H9 (cell line): ENCODE measurements around the gene AKT3. TPM values are rescaled to one million over a fixed set of nuclear protein-coding genes. Genes with fewer than 3 reads are reported as not detected.
A peak's percentile ranks its signal among the peaks of the same experiment; 100 is the strongest.

Source experiments
- DNase-seq: peaks from one replicate; pipeline ENCODE4 v3.0.0-alpha.2; 2017
- H2AFZ ChIP-seq: one replicate; pipeline ENCODE4 v1.6.1; 2013; ENCODE audit warnings: mild to moderate bottlenecking, low read length, control low read depth, moderate library complexity
- H2AK5ac ChIP-seq: 2 replicates; pipeline ENCODE4 v1.6.1; 2013; ENCODE audit warnings: low read length, control low read depth, mixed read lengths; ENCODE audit not compliant: insufficient read length
- H2BK120ac ChIP-seq: one replicate; pipeline ENCODE4 v1.6.1; 2013; ENCODE audit warnings: low read depth, mild to moderate bottlenecking, low read length, control low read depth, inconsistent platforms; ENCODE audit not compliant: poor library complexity, severe bottlenecking
- H2BK12ac ChIP-seq: 2 replicates; pipeline ENCODE4 v1.6.1; 2013; ENCODE audit warnings: low read length, control low read depth, mixed read lengths, low read depth; ENCODE audit not compliant: insufficient read length
- H2BK15ac ChIP-seq: 2 replicates; pipeline ENCODE4 v1.6.1; 2013; ENCODE audit warnings: low read depth, low read length, control low read depth
- H2BK20ac ChIP-seq: one replicate; pipeline ENCODE4 v1.6.1; 2013; ENCODE audit warnings: low read depth, mild to moderate bottlenecking, low read length, control low read depth, inconsistent platforms; ENCODE audit not compliant: poor library complexity, severe bottlenecking
- H2BK5ac ChIP-seq: 2 replicates; pipeline ENCODE4 v1.6.1; 2013; ENCODE audit warnings: low read length, control low read depth, mixed read lengths; ENCODE audit not compliant: insufficient read length
- H3K14ac ChIP-seq: 2 replicates; pipeline ENCODE4 v1.6.1; 2013; ENCODE audit warnings: low read length, control low read depth; ENCODE audit not compliant: insufficient read depth
- H3K18ac ChIP-seq: 2 replicates; pipeline ENCODE4 v1.6.1; 2013; ENCODE audit warnings: low read depth, mild to moderate bottlenecking, mixed read lengths, low read length, control low read depth; ENCODE audit not compliant: insufficient read length
- H3K23ac ChIP-seq: 2 replicates; pipeline ENCODE4 v1.6.1; 2013; ENCODE audit warnings: low read length, control low read depth, mixed read lengths, low read depth; ENCODE audit not compliant: insufficient read length
- H3K23me2 ChIP-seq: 2 replicates; pipeline ENCODE4 v1.6.1; 2013; ENCODE audit warnings: low read depth, mild to moderate bottlenecking, mixed read lengths, low read length, control low read depth; ENCODE audit not compliant: insufficient read length, poor library complexity, severe bottlenecking
- H3K27ac ChIP-seq: 2 replicates; pipeline ENCODE4 v1.5.1; 2013; ENCODE audit warnings: low read length, control low read depth, mixed read lengths, low read depth; ENCODE audit not compliant: insufficient read length
- H3K27me3 ChIP-seq: 2 replicates; pipeline ENCODE4 v1.6.1; 2013; ENCODE audit warnings: low read length, control low read depth, inconsistent platforms; ENCODE audit not compliant: insufficient read depth
- H3K4ac ChIP-seq: 2 replicates; pipeline ENCODE4 v1.6.1; 2013; ENCODE audit warnings: low read depth, mild to moderate bottlenecking, control low read depth, inconsistent platforms, low read length, moderate library complexity
- H3K4me1 ChIP-seq: 2 replicates; pipeline ENCODE4 v1.6.1; 2013; ENCODE audit warnings: low read length, control low read depth, inconsistent platforms; ENCODE audit not compliant: insufficient read depth
- H3K4me2 ChIP-seq: 2 replicates; pipeline ENCODE4 v1.6.1; 2013; ENCODE audit warnings: low read length, control low read depth, mixed read lengths; ENCODE audit not compliant: insufficient read length, insufficient read depth
- H3K56ac ChIP-seq: 2 replicates; pipeline ENCODE4 v1.6.1; 2013; ENCODE audit warnings: low read depth, mild to moderate bottlenecking, mixed read lengths, low read length, control low read depth; ENCODE audit not compliant: insufficient read length
- H3K79me1 ChIP-seq: 2 replicates; pipeline ENCODE4 v1.6.1; 2013; ENCODE audit warnings: low read depth, mild to moderate bottlenecking, moderate library complexity, low read length, control low read depth, inconsistent platforms; ENCODE audit not compliant: insufficient read depth, poor library complexity, severe bottlenecking
- H3K79me2 ChIP-seq: 2 replicates; pipeline ENCODE4 v1.6.1; 2013; ENCODE audit warnings: low read length, control low read depth, inconsistent platforms; ENCODE audit not compliant: insufficient read depth
- H3K9ac ChIP-seq: 2 replicates; pipeline ENCODE4 v1.6.1; 2013; ENCODE audit warnings: low read length, control low read depth, mixed read lengths; ENCODE audit not compliant: insufficient read length; ENCODE audit errors: extremely low read depth
- H3K9me3 ChIP-seq: one replicate; pipeline ENCODE4 v1.6.1; 2013; ENCODE audit warnings: low read depth, low read length, inconsistent platforms; ENCODE audit not compliant: control insufficient read depth
- H3T11ph ChIP-seq: one replicate; pipeline ENCODE4 v1.6.1; 2013; ENCODE audit warnings: mild to moderate bottlenecking, low read length, control low read depth, inconsistent platforms
- H4K20me1 ChIP-seq: one replicate; pipeline ENCODE4 v1.6.1; 2013; ENCODE audit not compliant: control insufficient read depth, insufficient read length, insufficient read depth
- H4K5ac ChIP-seq: 2 replicates; pipeline ENCODE4 v1.6.1; 2013; ENCODE audit warnings: low read depth, mild to moderate bottlenecking, mixed read lengths, low read length, control low read depth; ENCODE audit not compliant: insufficient read length
- H4K8ac ChIP-seq: replicated peaks from 2 replicates; pipeline ENCODE4 v1.6.1; 2013; ENCODE audit warnings: low read length, control low read depth, mixed read lengths, low read depth; ENCODE audit not compliant: insufficient read length
- H4K91ac ChIP-seq: 2 replicates; pipeline ENCODE4 v1.6.1; 2013; ENCODE audit warnings: low read depth, mild to moderate bottlenecking, moderate library complexity, mixed read lengths, low read length, control low read depth; ENCODE audit not compliant: insufficient read length
- H3K27ac Mint-ChIP-seq, 3 experiments: 2 replicates in 2 of 3; 3 replicates in 1 of 3; pipeline ENCODE4 v1.8.0; 2020 to 2021; ENCODE audit warnings: mixed read lengths in 3 of 3, mild to moderate bottlenecking in 1 of 3, moderate library complexity in 1 of 3
- H3K27me3 Mint-ChIP-seq: 2 replicates; pipeline ENCODE4 v1.8.0; 2021; ENCODE audit warnings: low read depth, mild to moderate bottlenecking, moderate library complexity, mixed read lengths
- H3K36me3 Mint-ChIP-seq, 3 experiments: 2 replicates in 2 of 3; 3 replicates in 1 of 3; pipeline ENCODE4 v1.8.0; 2020 to 2021; ENCODE audit warnings: low read depth in 3 of 3, mixed read lengths in 3 of 3; ENCODE audit not compliant: insufficient read depth in 1 of 3
- H3K4me1 Mint-ChIP-seq, 2 experiments: 2 replicates each; pipeline ENCODE4 v1.8.0; 2020; ENCODE audit warnings: mixed read lengths in 2 of 2
- H3K4me3 Mint-ChIP-seq, 2 experiments: 2 replicates in 1 of 2; 3 replicates in 1 of 2; pipeline ENCODE4 v1.8.0; 2020 to 2021; ENCODE audit warnings: mild to moderate bottlenecking in 2 of 2, mixed read lengths in 2 of 2, moderate library complexity in 1 of 2
- H3K9me3 Mint-ChIP-seq, 2 experiments: 2 replicates in 1 of 2; 3 replicates in 1 of 2; pipeline ENCODE4 v1.8.0; 2020; ENCODE audit warnings: mild to moderate bottlenecking in 2 of 2, mixed read lengths in 2 of 2, moderate library complexity in 1 of 2
- CTCF ChIP-seq: fragments of 200-600 bp; sonication (generic); conservative IDR thresholded peaks from 3 replicates; pipeline ENCODE4 v1.8.0; 2021; ENCODE audit warnings: antibody characterized with exemption, mild to moderate bottlenecking
- WGBS: extraction: QIAGEN DNeasy Blood & Tissue Kit; methylation state at CpG from one replicate; pipeline ENCODE4 v1.1.7; 2013; ENCODE audit warnings: missing lambda C conversion rate, low lambda C conversion rate, mixed read lengths; ENCODE audit not compliant: insufficient read length; ENCODE audit errors: extremely low coverage; 5-methylcytosine and 5-hydroxymethylcytosine counted together
- total RNA-seq: library from RNA; stranded (reverse); gene quantifications from 2 replicates; pipeline ENCODE4 v1.2.1, GENCODE V29; 2021

Gene AKT3
- total RNA-seq, 1 experiment from 2014 or later: 27.8 TPM

- peaks cover 11 to 15% (median 12%) of the 10 kb centered on the region in 3 experiments for H3K36me3 Mint-ChIP-seq
Observed at GRCh38 chr1:243559575-243560162, 290.4 kb downstream of the AKT3 start.

More at GRCh38 chr1:243559575-243560162, 290.4 kb downstream of the AKT3 start:
- Histone ChIP-seq H3K79me2 (no peaks in the 10 kb centered on the region), H3K4ac (no peak overlapping the region), H3K23me2 (no peaks in the 10 kb centered on the region), H2BK5ac (no peak overlapping the region), H2BK12ac (no peak overlapping the region), H3K56ac (no peak overlapping the region), H3K9ac (no peak overlapping the region), H4K8ac (no peak overlapping the region), H4K20me1 (no peaks in the 10 kb centered on the region), H3K9me3 (no peaks in the 10 kb centered on the region), H3K27ac (no peak overlapping the region), H3K23ac (no peak overlapping the region), H3K14ac (no peak overlapping the region), H3K18ac (no peak overlapping the region), H4K91ac (no peak overlapping the region), H4K5ac (no peak overlapping the region), H2AFZ (no peak overlapping the region), H3T11ph (no peak overlapping the region), H2BK20ac (no peak overlapping the region), H3K79me1 (no peaks in the 10 kb centered on the region), H3K4me2 (no peak overlapping the region), H3K4me1 (no peaks in the 10 kb centered on the region), H2BK15ac (no peak overlapping the region), H2BK120ac (no peak overlapping the region), H2AK5ac (no peak overlapping the region), H3K27me3 (no peaks in the 10 kb centered on the region)
- Mint-ChIP-seq H3K27me3 (no peaks in the 10 kb centered on the region), H3K27ac (peak overlapping the region; percentile 1 to 72 (median 28); a peak in 4 of 7 replicates), H3K9me3 (peaks cover 5 to 7% of the 10 kb centered on the region in 2 experiments), H3K4me3 (no peak overlapping the region), H3K4me1 (peaks cover 7 to 11% of the 10 kb centered on the region in 2 experiments)
- no CpG with 5 or more reads among the region's 7 CpGs for WGBS
- no peak for DNase-seq
- TF ChIP-seq CTCF: no peak
